ENCODE results near the gene SLC6A8.

- TF ChIP-seq CTCF (conservative IDR thresholded peaks at IDR 0.05; ENCODE audit: low read length) = no peak
- no peak for TF ChIP-seq EZH2phosphoT487 (IDR thresholded peaks at IDR 0.05; ENCODE audit: borderline replicate concordance, low read depth, low read length)
Observed at GRCh38 chrX:153668423-153669173, 19.1 kb upstream of the SLC6A8 start.
